ENCODE measurements around the gene ZMYND19. TPM values are rescaled to one million over a fixed set of nuclear protein-coding genes. Genes with fewer than 3 reads are reported as not detected.
A peak's percentile ranks its signal among the peaks of the same experiment; 100 is the strongest.

Gene ZMYND19
- total RNA-seq, 1 donor from 2014 or later: 71.9 TPM

DNA sequence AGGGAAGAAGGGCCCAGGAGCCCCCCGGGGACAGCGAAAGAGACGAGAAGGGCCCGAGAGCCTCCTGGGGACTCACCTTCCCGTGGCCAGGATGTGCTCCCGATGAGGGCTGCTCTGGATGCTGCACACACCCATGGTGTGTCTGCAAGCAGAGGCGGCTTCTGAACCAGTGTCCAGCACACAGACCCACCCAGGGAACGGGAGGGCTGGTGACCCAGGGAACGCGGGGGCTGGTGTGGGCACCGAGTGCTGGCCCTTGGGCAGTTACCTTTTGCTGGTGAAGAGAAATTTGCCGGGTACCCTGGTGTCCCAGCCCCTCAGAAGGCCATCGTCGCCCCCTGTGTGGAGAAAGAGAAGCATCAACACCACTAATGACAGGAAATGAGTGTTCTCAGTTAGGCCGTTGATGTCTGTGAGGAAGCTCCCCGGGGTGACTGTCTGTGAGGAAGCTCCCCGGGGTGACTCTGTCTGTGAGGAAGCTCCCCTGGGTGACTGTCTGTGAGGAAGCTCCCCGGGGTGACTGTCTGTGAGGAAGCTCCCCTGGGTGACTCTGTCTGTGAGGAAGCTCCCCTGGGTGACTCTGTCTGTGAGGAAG, 25.4 kb downstream of the ZMYND19 start:
- no peak for DNase-seq (ENCODE audit: low read depth, low spot score)
- Mint-ChIP-seq H3K36me3 (ENCODE audit: low read depth) (peaks cover 25% of the 10 kb centered on the region), H3K27ac (ENCODE audit: unreplicated experiment) (no peak overlapping the region), H3K9me3 (no peaks in the 10 kb centered on the region), H3K4me1 (no peaks in the 10 kb centered on the region), H3K27me3 (ENCODE audit: low read depth) (no peaks in the 10 kb centered on the region), H3K4me3 (no peak overlapping the region)
- TF ChIP-seq, protein P1, sequence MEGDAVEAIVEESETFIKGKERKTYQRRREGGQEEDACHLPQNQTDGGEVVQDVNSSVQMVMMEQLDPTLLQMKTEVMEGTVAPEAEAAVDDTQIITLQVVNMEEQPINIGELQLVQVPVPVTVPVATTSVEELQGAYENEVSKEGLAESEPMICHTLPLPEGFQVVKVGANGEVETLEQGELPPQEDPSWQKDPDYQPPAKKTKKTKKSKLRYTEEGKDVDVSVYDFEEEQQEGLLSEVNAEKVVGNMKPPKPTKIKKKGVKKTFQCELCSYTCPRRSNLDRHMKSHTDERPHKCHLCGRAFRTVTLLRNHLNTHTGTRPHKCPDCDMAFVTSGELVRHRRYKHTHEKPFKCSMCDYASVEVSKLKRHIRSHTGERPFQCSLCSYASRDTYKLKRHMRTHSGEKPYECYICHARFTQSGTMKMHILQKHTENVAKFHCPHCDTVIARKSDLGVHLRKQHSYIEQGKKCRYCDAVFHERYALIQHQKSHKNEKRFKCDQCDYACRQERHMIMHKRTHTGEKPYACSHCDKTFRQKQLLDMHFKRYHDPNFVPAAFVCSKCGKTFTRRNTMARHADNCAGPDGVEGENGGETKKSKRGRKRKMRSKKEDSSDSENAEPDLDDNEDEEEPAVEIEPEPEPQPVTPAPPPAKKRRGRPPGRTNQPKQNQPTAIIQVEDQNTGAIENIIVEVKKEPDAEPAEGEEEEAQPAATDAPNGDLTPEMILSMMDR (conservative IDR thresholded peaks at IDR 0.05): no peak

DNA sequence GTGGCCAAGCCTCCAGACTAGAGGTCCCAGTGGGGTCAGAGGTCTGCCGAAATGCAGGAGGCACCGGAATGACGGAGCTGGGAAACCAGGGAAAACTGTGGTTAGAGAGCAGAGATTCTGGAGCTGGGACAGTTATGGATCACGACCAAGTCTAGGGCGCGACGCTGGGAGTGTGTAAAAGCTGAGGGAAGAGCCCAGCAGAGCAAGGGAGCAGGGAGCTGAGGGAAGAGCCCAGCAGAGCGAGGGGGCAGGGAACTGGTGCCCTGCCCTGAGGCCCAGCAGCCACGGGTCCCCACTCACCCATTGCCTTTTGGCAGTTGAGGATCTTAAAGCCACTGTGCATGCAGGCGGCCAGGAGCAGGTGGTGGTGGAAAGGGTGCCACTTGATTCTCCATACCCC, 26.2 kb downstream of the ZMYND19 start:
- DNase-seq (ENCODE audit: low read depth, low spot score): no peak
- peaks cover 31% of the 10 kb centered on the region for H3K36me3 Mint-ChIP-seq (ENCODE audit: low read depth)
- H3K27me3 Mint-ChIP-seq (ENCODE audit: low read depth): no peaks in the 10 kb centered on the region
- no peak overlapping the region for H3K4me3 Mint-ChIP-seq
- no peaks in the 10 kb centered on the region for H3K9me3 Mint-ChIP-seq
- no peaks in the 10 kb centered on the region for H3K4me1 Mint-ChIP-seq
- no peak overlapping the region for H3K27ac Mint-ChIP-seq (ENCODE audit: unreplicated experiment)
- TF ChIP-seq, protein P1 (conservative IDR thresholded peaks at IDR 0.05): no peak

DNA sequence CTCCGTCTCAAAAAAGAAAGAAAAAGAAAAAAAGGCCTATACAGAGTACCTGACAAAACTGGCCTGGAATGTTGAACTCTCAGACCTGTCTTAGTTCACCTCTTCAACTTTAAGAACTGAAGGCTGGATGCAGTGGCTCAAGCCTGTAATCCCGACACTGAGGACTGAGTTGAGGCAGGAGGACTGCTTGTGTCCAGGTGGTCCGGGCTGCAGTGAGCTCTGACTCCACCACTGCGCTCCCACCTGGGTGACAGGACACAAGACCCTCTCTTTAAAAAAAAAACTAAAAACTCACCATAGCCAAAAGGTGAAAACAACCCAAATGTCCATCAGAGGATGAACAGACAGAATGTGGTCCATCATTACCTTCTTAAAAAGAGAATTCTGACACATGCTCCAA, 32.2 kb downstream of the ZMYND19 start:
- TF ChIP-seq, protein P1 (conservative IDR thresholded peaks at IDR 0.05): no peak

DNA sequence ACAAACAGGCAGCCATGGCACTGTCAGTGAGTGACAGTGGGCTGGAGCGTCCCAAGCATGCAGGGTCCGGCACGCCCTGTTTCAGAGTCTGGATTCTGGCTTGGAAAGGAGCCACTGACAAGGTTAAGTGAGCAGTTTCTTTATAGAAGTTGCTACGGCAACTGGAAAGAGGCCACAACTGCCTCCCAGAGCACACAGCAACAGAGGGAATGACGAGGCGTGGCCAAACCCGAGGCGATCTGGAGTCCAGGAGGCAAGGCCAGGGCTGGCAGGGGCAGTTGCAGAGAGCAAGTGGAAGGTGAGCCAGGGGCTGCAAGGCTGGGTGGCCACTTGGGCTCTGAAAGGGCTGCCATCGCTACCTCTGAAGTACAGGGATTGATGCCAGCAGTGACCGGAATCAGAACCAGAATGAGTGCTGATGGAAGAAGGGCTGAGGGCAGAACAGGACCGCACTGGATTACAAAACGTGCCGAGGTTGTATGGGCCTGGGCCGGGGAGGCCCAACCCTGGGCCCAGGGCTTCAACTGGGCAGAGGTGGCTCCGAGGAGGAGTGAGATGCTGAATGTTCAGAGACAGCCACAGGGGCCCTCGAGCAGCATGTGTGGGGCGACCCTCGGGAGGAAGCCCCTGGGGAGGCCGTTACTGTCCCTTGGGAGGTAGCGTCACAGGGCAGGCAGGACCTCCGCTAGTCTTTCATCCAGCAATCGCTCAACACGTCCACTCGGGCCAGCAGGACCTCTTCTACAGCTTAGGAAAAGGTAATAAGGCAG, 34.1 kb downstream of the ZMYND19 start:
- DNase-seq (ENCODE audit: low read depth, low spot score): no peak
- Mint-ChIP-seq H3K4me3 (peak overlapping the region; percentile 12), H3K27me3 (ENCODE audit: low read depth) (no peaks in the 10 kb centered on the region), H3K36me3 (ENCODE audit: low read depth) (peaks cover 18% of the 10 kb centered on the region), H3K9me3 (no peaks in the 10 kb centered on the region), H3K27ac (ENCODE audit: unreplicated experiment) (peak overlapping the region; percentile 81), H3K4me1 (peaks cover 6% of the 10 kb centered on the region)
- TF ChIP-seq, protein P1 (conservative IDR thresholded peaks at IDR 0.05): no peak

More for the DNA sequence above, 32.2 kb downstream of the ZMYND19 start:
- no peak for DNase-seq (ENCODE audit: low read depth, low spot score)
- Mint-ChIP-seq H3K9me3 (no peaks in the 10 kb centered on the region), H3K27me3 (ENCODE audit: low read depth) (no peaks in the 10 kb centered on the region), H3K36me3 (ENCODE audit: low read depth) (peaks cover 26% of the 10 kb centered on the region), H3K4me3 (no peak overlapping the region), H3K4me1 (no peaks in the 10 kb centered on the region), H3K27ac (ENCODE audit: unreplicated experiment) (no peak overlapping the region)

DNA sequence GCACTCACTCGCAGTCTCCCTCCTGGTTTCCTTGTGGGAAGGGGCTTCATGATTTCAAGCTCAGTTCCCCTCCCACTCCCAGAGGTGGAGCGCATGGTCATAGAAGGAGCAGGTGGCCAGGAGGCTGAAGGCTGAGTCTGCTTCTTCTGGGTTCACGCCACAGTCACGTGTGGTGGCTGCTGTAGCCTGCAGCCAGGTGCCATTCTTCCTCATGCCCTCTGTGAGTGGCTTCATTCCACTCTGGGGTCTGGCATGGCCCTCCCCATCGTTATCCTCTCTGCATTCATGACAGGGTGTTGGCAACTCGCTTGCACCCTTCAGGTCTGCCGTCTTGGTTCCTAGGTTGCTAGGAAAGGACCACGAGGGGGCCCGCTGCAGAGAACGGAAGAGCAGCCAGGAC, 35.1 kb downstream of the ZMYND19 start:
- H3K27ac Mint-ChIP-seq (ENCODE audit: unreplicated experiment): no peak overlapping the region

More for the DNA sequence above, 35.1 kb downstream of the ZMYND19 start:
- peak overlapping the region; percentile 61 for H3K4me3 Mint-ChIP-seq
- H3K4me1 Mint-ChIP-seq: peaks cover 8% of the 10 kb centered on the region
- H3K9me3 Mint-ChIP-seq: no peaks in the 10 kb centered on the region
- no peak for DNase-seq (ENCODE audit: low read depth, low spot score)
- TF ChIP-seq, protein P1 (conservative IDR thresholded peaks at IDR 0.05): no peak
- peaks cover 14% of the 10 kb centered on the region for H3K36me3 Mint-ChIP-seq (ENCODE audit: low read depth)
- peaks cover 1% of the 10 kb centered on the region for H3K27me3 Mint-ChIP-seq (ENCODE audit: low read depth)

Measured in neural crest cell (in vitro differentiated cells).